ENCODE results near the gene CACNA2D1.
"Not testable (repeated sequence)": the region's sequence is repeated elsewhere in the genome, so short reads cannot be mapped to it uniquely, and the experiment has no call there.

The CACNA2D1 gene

GRCh38 chr7:82051601-82052000 is 392.0 kb downstream of the CACNA2D1 start:
- no peak for DNase-seq (ENCODE audit: low spot score)
- FAIRE-seq = peak; percentile 74

- peak; percentile 71 for FAIRE-seq
Observed at GRCh38 chr7:82050792-82051191, 392.8 kb downstream of the CACNA2D1 start.

DNA sequence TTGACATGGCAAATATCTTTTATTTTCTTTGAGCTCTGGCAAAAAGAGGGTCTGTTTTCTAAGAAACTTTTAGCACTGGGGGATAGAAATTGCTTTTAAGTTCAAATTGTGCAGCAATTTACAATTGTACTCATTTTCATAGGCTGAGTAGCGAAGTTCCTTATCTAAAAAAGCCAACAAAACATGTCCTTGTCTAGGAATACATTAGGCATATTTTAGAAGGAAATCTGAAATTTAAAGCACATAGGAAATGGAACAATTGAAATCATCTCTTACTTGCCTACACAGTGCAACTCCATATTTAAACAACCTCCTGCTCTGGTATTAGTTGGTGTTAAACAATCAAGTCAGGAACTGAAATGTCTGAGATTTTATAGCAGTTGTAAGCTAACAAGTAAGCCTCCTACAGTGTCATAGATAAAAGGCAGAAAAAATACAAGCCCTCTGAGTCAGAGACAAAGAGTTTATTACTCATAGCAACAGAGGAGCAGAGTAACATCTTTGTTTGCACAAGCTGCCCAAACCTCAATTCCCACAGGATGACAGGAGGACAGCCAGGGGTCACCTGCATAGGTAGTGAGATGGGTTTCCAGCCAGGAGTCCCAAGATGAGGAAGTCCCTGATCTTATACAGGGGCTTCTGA is 393.6 kb downstream of the CACNA2D1 start:
- FAIRE-seq (peak; percentile 92), DNase-seq (ENCODE audit: low spot score) (peak; percentile 88)

More at GRCh38 chr7:82050792-82051191, 392.8 kb downstream of the CACNA2D1 start:
- DNase-seq (ENCODE audit: low spot score) = no peak

DNA sequence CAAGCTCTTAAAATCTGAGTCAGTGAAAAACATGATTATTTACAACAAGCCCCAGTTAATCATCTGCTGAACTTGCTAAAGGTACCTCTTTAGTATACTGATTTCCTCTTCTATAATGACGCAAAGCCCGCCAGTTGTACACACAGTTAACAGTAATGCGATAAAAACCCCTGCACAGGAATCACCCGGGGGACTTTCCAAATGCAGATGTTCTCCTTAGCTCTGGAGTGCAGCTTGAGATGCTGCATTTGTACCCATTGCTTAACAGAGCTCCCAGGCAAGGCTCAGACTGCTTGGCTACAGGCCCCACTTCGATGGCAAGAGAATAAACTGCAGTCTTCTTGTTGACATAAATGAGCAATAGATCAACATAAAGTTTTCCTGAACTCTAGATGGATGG is 394.1 kb downstream of the CACNA2D1 start:
- FAIRE-seq = no peak

GRCh38 chr7:82044497-82045080 is 399.0 kb downstream of the CACNA2D1 start:
- no peak for FAIRE-seq
- no peak for DNase-seq (ENCODE audit: low spot score)

More for the DNA sequence above, 394.1 kb downstream of the CACNA2D1 start:
- no peak for DNase-seq (ENCODE audit: low spot score)

- DNase-seq (ENCODE audit: low spot score) (no peak), FAIRE-seq (no peak)
Observed at GRCh38 chr7:82039621-82040020, 404.0 kb downstream of the CACNA2D1 start.

DNA sequence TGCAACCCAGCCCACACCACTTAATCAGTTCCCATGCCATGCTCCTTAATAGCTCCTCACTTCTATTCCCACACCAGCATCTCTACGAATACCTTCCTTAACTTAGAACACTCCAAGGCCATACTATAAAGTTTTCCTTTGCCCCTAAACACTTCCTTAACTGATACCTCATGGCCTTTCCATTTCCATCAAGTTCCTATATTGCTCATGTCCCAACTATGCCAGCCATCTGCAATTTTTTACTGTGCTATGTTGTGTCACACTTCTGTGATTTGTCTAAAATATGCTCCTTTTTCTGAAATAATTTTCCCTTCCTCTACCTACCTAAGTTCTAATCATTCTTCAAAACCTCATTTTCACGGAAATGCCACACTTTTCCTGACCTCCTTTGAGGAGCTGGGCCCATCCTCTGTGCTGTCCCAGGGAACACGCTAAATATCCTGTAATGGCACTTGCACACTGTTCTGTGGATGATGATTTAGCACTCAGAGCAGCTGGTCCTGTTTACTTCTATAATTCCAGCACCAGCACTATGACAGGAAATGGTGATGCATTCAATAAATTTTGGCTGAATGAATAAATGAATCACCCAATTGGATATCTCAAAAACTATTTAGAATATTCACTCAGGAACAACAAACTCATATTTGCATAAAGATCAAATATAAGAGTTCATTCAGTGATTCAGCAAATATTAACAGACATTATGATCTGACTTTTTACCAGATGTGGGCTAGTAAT is 407.3 kb downstream of the CACNA2D1 start:
- no peak for DNase-seq (ENCODE audit: low spot score)
- FAIRE-seq = peak; percentile 73

DNA sequence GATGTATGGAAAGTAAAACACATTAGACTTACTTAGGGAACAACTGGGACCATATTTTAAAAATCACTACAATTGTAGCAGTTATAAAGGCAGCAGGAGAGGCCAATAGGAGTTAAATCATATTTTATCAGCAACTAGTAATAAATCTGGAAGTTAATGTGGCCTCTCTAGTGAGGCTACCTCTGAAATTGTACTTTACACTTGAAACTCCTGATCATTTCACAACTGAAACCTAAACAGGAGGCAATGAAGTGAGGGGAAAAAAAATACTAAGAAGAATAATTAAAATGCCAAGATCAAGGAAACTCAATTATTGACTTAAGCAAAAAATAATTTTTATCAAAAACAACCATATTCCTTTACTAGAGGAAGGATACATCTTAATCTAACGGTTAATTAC is 408.1 kb downstream of the CACNA2D1 start:
- DNase-seq (ENCODE audit: low spot score) (no peak), FAIRE-seq (no peak)

DNA sequence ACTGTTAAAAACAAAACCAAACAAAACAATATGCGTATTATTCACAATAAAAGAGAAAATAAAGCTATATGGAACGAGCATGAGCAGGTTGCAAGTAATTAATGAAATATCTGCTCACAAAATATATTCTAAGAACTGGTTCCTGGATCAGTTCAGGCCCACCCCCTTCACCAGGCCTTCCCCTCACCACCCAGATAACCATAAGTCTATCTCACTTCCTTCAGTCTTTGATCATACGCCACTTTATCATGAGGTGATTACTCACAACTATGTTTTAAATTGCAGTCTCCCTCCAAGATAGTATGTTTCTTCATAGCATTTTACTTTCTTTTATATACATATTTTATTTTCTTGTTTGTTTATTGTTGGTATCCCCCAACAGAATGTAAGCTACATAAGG is 410.7 kb downstream of the CACNA2D1 start:
- FAIRE-seq = no peak
- no peak for DNase-seq (ENCODE audit: low spot score)

DNA sequence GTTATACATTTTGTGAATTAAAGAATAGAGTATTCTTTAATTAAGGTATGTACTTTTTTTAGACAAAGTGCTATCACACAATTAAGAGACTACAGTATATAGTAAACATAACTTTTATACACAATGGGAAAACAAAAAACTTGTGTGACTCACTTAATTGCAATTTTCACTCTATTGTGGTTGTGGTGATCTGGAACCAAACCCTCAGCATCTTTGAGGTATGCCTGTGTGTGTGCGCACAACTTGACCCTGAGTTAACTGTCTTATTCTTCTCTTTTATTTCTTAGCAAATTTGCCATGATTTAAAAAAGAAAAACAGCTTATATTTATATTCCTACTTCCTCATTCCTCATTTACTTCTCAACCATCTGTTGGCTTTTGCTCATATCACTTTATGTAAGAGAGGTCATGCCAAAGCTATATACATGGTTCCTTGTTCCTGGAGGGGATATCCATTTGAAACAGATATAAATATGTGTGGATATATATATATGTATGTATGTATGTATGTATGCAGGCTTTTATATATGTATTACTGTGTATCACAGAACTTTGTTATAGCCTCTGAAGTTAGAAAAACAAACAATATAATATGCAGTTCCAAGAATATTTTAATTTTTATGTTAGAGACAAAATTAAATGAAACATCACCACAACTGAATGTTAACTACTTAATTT is 414.2 kb downstream of the CACNA2D1 start:
- FAIRE-seq (no peak), DNase-seq (ENCODE audit: low spot score) (no peak)

GRCh38 chr7:82028097-82028496 is 415.5 kb downstream of the CACNA2D1 start:
- DNase-seq (ENCODE audit: low spot score) (no peak), FAIRE-seq (no peak)

DNA sequence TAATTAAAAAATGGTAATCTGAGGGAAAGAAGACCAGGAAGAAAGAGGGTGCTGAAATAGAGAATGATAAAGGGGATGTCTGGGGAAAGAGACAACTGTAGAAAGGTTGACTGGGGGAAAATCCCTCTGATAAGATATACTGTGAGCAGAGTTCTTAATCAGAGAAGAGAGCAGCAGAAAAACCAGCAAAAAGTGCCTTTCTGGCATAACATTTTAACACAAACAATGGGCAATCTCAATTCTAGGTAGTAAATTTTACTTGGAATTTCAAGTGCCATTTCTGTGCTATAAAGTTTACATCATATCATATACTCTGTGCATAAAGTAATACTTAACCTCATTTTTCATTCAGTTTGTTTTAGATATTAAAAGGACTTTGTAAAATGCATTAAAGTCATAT is 421.9 kb downstream of the CACNA2D1 start:
- FAIRE-seq (no peak), DNase-seq (ENCODE audit: low spot score) (no peak)

- DNase-seq (ENCODE audit: low spot score) = no peak
- FAIRE-seq = no peak
Observed at GRCh38 chr7:82021036-82021435, 422.5 kb downstream of the CACNA2D1 start.

GRCh38 chr7:82019551-82020475 is 423.8 kb downstream of the CACNA2D1 start:
- DNase-seq (ENCODE audit: low spot score) (no peak), FAIRE-seq (no peak)

- no peak for DNase-seq (ENCODE audit: low spot score)
- no peak for FAIRE-seq
Observed at GRCh38 chr7:82018226-82018625, 425.4 kb downstream of the CACNA2D1 start.

GRCh38 chr7:82017334-82017943 is 426.1 kb downstream of the CACNA2D1 start:
- DNase-seq (ENCODE audit: low spot score) (peak; percentile 39), FAIRE-seq (peak; percentile 37)

DNA sequence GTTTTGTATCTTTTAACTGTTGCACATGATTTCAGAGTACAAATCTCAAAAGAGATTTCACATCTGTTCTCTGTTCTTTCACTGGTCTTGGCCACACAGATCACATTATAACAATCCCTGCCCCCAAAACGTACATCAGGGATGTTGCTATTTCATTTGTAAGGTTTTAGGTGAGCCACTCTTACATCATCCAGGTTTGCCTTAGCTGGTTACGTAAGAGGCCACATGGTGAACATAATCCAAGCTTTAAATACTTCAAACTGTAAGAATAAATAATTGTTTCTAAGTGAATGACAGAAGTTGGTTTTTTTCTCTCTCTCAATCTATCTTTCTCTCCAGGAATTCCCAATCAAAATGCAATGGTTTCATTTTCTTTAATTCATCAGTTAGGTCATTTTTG is 427.8 kb downstream of the CACNA2D1 start:
- no peak for FAIRE-seq
- no peak for DNase-seq (ENCODE audit: low spot score)

DNA sequence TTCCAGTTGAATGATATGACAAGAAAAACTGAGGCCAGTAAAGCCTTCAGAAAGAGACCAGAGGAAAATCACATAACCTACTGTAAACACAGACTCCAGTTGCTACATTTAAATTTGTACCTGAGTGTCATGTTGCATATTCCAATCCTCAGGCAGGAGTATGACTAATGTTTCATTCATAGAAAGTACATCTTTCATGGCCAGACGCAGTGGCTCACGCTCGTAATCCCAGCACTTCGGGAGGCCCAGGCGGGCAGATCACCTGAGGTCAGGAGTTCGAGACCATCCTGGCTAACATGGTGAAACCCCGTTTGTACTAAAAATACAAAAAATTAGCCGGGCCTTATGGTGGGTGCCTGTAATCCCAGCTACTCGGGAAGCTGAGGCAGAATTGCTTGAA is 429.0 kb downstream of the CACNA2D1 start:
- FAIRE-seq; DNase-seq (ENCODE audit: low spot score): not testable (repeated sequence)

GRCh38 chr7:82012453-82012852 is 431.1 kb downstream of the CACNA2D1 start:
- FAIRE-seq = no peak
- DNase-seq (ENCODE audit: low spot score) = no peak

DNA sequence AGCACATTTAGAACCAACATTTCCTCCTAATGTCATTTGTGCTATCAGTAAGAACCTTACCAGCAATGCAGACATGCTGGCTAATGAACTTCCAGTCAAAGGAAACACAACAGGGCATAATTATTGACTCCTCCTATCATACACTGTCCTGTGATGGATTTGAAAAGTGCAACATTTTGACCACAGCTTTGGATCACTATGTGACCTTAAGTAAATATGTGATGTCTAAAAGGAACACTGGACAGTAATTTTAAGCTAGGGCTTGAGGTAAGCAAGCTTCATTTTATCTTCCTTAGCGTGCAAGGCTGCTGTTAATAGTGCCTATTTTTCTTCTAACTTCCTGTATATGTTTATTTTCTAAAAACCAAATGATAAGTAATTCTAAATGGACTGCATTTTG is 433.2 kb downstream of the CACNA2D1 start:
- peak; percentile 76 for FAIRE-seq
- DNase-seq (ENCODE audit: low spot score) = no peak

All from urothelium cell line (cell line).